HEK293 (cell line): ENCODE data around the gene YIPF4.
A peak's percentile ranks its signal among the peaks of the same experiment; 100 is the strongest.
"Not testable (repeated sequence)": the region's sequence is repeated elsewhere in the genome, so short reads cannot be mapped to it uniquely, and the experiment has no call there.

ENCODE experiments used
- CTCF ChIA-PET: fragments of 350-600 bp; formaldehyde crosslinking; extraction: SDS; loops from one replicate; lab custom pipeline; 2021; ENCODE audit warnings: antibody characterized with exemption; lab: Yijun Ruan, JAX
- POLR2A ChIA-PET: fragments of 300-600 bp; formaldehyde crosslinking; extraction: SDS; loops from one replicate; lab custom pipeline; 2020; ENCODE audit warnings: antibody characterized with exemption, inconsistent platforms; lab: Yijun Ruan, JAX
- H3K27ac ChIP-seq: fragments of 200-500 bp; sonication (Bioruptor generic); 2 replicates; pipeline ENCODE4 v1.5.1; 2014; ENCODE audit warnings: low read depth, low read length, control low read depth, inconsistent platforms; ENCODE audit errors: extremely low read depth
- H3K36me3 ChIP-seq, 2 experiments: fragments of 200-500 bp in 1 of 2; sonication (Bioruptor generic) in 1 of 2; 1 replicate in 1 of 2; 2 replicates in 1 of 2; pipeline ENCODE4 v1.5.1; 2014 to 2017; ENCODE audit warnings: inconsistent platforms in 2 of 2, low read length in 2 of 2; ENCODE audit not compliant: control insufficient read depth in 2 of 2, insufficient read depth in 1 of 2
- H3K4me1 ChIP-seq: fragments of 200-500 bp; sonication (Bioruptor generic); 2 replicates; pipeline ENCODE4 v1.5.1; 2014; ENCODE audit warnings: mild to moderate bottlenecking, low read length, inconsistent platforms; ENCODE audit not compliant: control insufficient read depth, insufficient read depth
- H3K4me3 ChIP-seq: 2 replicates; pipeline ENCODE4 v1.5.1; 2011; ENCODE audit warnings: low read depth, mild to moderate bottlenecking, control low read depth, low read length, moderate library complexity
- H3K9me3 ChIP-seq: fragments of 200-500 bp; sonication (Bioruptor generic); 2 replicates; pipeline ENCODE4 v1.5.1; 2014; ENCODE audit warnings: low read depth, low read length, inconsistent platforms; ENCODE audit not compliant: control insufficient read depth, insufficient read depth
- MEIS1 ChIP-seq: sonication (generic); formaldehyde crosslinking; IDR thresholded peaks from 2 replicates; pipeline ENCODE4 v1.8.1; 2022; ENCODE audit warnings: missing genetic modification reagents, mild to moderate bottlenecking, borderline replicate concordance
- ZFHX2 ChIP-seq: fragments of 450-650 bp; formaldehyde crosslinking; conservative IDR thresholded peaks from 2 replicates; pipeline ENCODE4 v1.5.1; 2016; ENCODE audit warnings: missing biosample characterization, missing genetic modification characterization
- ZNF248 ChIP-seq: fragments of 450-650 bp; formaldehyde crosslinking; IDR thresholded peaks from 2 replicates; pipeline ENCODE4 v1.5.1; 2017; ENCODE audit warnings: missing biosample characterization, missing genetic modification characterization
- ZNF335 ChIP-seq: fragments of 450-650 bp; formaldehyde crosslinking; conservative IDR thresholded peaks from 2 replicates; pipeline ENCODE4 v1.5.1; 2016; ENCODE audit warnings: missing biosample characterization, missing genetic modification characterization
- ZNF341 ChIP-seq: fragments of 450-650 bp; formaldehyde crosslinking; IDR thresholded peaks from 2 replicates; pipeline ENCODE4; 2016; ENCODE audit warnings: low read depth, missing biosample characterization, missing genetic modification characterization
- ZNF37A ChIP-seq: fragments of 450-650 bp; IDR thresholded peaks from 2 replicates; pipeline ENCODE4 v1.5.1; 2018; ENCODE audit warnings: missing biosample characterization, missing genetic modification characterization
- ZNF394 ChIP-seq: fragments of 450-650 bp; formaldehyde crosslinking; IDR thresholded peaks from 2 replicates; pipeline ENCODE4 v1.5.1; 2016; ENCODE audit warnings: missing biosample characterization, missing genetic modification characterization, mild to moderate bottlenecking, moderate library complexity, borderline replicate concordance
- ZNF426 ChIP-seq: fragments of 450-650 bp; formaldehyde crosslinking; IDR thresholded peaks from 2 replicates; pipeline ENCODE4 v1.5.1; 2017; ENCODE audit warnings: missing biosample characterization, missing genetic modification characterization, mild to moderate bottlenecking, inconsistent platforms, moderate library complexity
- ZNF514 ChIP-seq: fragments of 450-650 bp; formaldehyde crosslinking; IDR thresholded peaks from 2 replicates; pipeline ENCODE4 v1.5.1; 2016; ENCODE audit warnings: missing biosample characterization, missing genetic modification characterization
- ZNF529 ChIP-seq: fragments of 450-650 bp; formaldehyde crosslinking; IDR thresholded peaks from 2 replicates; pipeline ENCODE4 v1.5.1; 2017; ENCODE audit warnings: missing genetic modification characterization, missing biosample characterization; ENCODE audit not compliant: insufficient replicate concordance
- ZNF585B ChIP-seq: fragments of 450-650 bp; formaldehyde crosslinking; IDR thresholded peaks from 2 replicates; pipeline ENCODE4 v1.5.1; 2016; ENCODE audit warnings: missing biosample characterization, missing genetic modification characterization
- ZNF623 ChIP-seq: fragments of 450-650 bp; formaldehyde crosslinking; IDR thresholded peaks from 2 replicates; pipeline ENCODE4 v1.5.1; 2016; ENCODE audit warnings: missing biosample characterization, missing genetic modification characterization
- ZNF660 ChIP-seq: fragments of 450-650 bp; IDR thresholded peaks from 2 replicates; pipeline ENCODE4 v1.5.1; 2018; ENCODE audit warnings: missing biosample characterization, mild to moderate bottlenecking, missing genetic modification characterization
- ZNF777 ChIP-seq: fragments of 450-650 bp; formaldehyde crosslinking; IDR thresholded peaks from 2 replicates; pipeline ENCODE4 v1.5.1; 2017; ENCODE audit warnings: missing biosample characterization, missing genetic modification characterization, borderline replicate concordance
- ZNF830 ChIP-seq: fragments of 450-650 bp; IDR thresholded peaks from 2 replicates; pipeline ENCODE4 v1.5.0; 2018; ENCODE audit warnings: missing biosample characterization, missing genetic modification characterization, low read depth, mild to moderate bottlenecking, moderate library complexity
- TF ChIP-seq, protein P1 (sequence below): sonication (generic); formaldehyde crosslinking; IDR thresholded peaks from 2 replicates; pipeline ENCODE4 v1.8.1; 2022; ENCODE audit warnings: mild to moderate bottlenecking, moderate library complexity, missing genetic modification reagents
- TF ChIP-seq, protein P2 (sequence below): fragments of 450-650 bp; formaldehyde crosslinking; IDR thresholded peaks from 2 replicates; pipeline ENCODE4 v1.5.1; 2016; ENCODE audit warnings: missing biosample characterization, missing genetic modification characterization
- TF ChIP-seq, protein P3 (sequence below): fragments of 450-650 bp; formaldehyde crosslinking; IDR thresholded peaks from 2 replicates; pipeline ENCODE4 v1.5.1; 2016; ENCODE audit warnings: missing biosample characterization, missing genetic modification characterization, borderline replicate concordance

Gene YIPF4

GRCh38 chr2:32350797-32351196 lies 73.1 kb downstream of the YIPF4 start:
- H3K27ac ChIP-seq, H3K9me3 ChIP-seq, CTCF ChIA-PET, H3K4me3 ChIP-seq, H3K36me3 ChIP-seq, POLR2A ChIA-PET, H3K4me1 ChIP-seq: not testable (repeated sequence)
- TF ChIP-seq ZNF623 (tag by site-specific recombination) (0 out of 2 replicates have a peak, but pooled peaks have one; percentile 28), ZNF426 (tag by site-specific recombination) (peak; percentile 24), ZNF394 (peak; percentile 63; the same call in 1 of the 2 replicates)

GRCh38 chr2:32355976-32356680 lies 78.4 kb downstream of the YIPF4 start:
- H3K36me3 ChIP-seq: peaks cover 0 to 3% of the 10 kb centered on the region in 2 experiments; a peak in 2 of 3 replicates
- no peaks in the 10 kb centered on the region for H3K9me3 ChIP-seq
- peak overlapping the region; percentile 93 for H3K4me3 ChIP-seq
- H3K27ac ChIP-seq: peak overlapping the region; percentile 76
- peaks cover 9% of the 10 kb centered on the region for H3K4me1 ChIP-seq
- ChIA-PET POLR2A (interaction anchor here (0.7 to 1.5 kb wide), 2 partner anchors 33 to 190 kb away, joined by 3 to 4 read pairs; partner anchors contain the start of gene SLC30A6), CTCF (no interaction called here)
- TF ChIP-seq ZNF585B (tag by site-specific recombination) (no peak), ZNF514 (tag by site-specific recombination) (no peak), ZNF529 (tag by site-specific recombination) (peak; percentile 98), ZNF335 (tag by site-specific recombination) (peak; percentile 2), ZNF660 (tag by site-specific recombination) (no peak), MEIS1 (no peak), ZNF777 (no peak), ZNF248 (tag by site-specific recombination) (no peak), ZNF341 (no peak), ZNF830 (tag by site-specific recombination) (no peak), ZFHX2 (tag by site-specific recombination) (no peak), ZNF37A (tag by site-specific recombination) (no peak)
- TF ChIP-seq, protein P1, sequence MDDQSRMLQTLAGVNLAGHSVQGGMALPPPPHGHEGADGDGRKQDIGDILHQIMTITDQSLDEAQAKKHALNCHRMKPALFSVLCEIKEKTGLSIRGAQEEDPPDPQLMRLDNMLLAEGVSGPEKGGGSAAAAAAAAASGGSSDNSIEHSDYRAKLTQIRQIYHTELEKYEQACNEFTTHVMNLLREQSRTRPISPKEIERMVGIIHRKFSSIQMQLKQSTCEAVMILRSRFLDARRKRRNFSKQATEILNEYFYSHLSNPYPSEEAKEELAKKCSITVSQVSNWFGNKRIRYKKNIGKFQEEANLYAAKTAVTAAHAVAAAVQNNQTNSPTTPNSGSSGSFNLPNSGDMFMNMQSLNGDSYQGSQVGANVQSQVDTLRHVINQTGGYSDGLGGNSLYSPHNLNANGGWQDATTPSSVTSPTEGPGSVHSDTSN (CRISPR knock-in tag): no peak
- TF ChIP-seq, protein P2, sequence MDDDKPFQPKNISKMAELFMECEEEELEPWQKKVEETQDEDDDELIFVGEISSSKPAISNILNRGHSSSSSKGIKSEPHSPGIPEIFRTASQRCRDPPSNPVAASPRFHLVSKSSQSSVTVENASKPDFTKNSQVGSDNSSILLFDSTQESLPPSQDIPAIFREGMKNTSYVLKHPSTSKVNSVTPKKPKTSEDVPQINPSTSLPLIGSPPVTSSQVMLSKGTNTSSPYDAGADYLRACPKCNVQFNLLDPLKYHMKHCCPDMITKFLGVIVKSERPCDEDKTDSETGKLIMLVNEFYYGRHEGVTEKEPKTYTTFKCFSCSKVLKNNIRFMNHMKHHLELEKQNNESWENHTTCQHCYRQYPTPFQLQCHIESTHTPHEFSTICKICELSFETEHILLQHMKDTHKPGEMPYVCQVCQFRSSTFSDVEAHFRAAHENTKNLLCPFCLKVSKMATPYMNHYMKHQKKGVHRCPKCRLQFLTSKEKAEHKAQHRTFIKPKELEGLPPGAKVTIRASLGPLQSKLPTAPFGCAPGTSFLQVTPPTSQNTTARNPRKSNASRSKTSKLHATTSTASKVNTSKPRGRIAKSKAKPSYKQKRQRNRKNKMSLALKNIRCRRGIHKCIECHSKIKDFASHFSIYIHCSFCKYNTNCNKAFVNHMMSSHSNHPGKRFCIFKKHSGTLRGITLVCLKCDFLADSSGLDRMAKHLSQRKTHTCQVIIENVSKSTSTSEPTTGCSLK (tag by site-specific recombination): no peak
- TF ChIP-seq, protein P3, sequence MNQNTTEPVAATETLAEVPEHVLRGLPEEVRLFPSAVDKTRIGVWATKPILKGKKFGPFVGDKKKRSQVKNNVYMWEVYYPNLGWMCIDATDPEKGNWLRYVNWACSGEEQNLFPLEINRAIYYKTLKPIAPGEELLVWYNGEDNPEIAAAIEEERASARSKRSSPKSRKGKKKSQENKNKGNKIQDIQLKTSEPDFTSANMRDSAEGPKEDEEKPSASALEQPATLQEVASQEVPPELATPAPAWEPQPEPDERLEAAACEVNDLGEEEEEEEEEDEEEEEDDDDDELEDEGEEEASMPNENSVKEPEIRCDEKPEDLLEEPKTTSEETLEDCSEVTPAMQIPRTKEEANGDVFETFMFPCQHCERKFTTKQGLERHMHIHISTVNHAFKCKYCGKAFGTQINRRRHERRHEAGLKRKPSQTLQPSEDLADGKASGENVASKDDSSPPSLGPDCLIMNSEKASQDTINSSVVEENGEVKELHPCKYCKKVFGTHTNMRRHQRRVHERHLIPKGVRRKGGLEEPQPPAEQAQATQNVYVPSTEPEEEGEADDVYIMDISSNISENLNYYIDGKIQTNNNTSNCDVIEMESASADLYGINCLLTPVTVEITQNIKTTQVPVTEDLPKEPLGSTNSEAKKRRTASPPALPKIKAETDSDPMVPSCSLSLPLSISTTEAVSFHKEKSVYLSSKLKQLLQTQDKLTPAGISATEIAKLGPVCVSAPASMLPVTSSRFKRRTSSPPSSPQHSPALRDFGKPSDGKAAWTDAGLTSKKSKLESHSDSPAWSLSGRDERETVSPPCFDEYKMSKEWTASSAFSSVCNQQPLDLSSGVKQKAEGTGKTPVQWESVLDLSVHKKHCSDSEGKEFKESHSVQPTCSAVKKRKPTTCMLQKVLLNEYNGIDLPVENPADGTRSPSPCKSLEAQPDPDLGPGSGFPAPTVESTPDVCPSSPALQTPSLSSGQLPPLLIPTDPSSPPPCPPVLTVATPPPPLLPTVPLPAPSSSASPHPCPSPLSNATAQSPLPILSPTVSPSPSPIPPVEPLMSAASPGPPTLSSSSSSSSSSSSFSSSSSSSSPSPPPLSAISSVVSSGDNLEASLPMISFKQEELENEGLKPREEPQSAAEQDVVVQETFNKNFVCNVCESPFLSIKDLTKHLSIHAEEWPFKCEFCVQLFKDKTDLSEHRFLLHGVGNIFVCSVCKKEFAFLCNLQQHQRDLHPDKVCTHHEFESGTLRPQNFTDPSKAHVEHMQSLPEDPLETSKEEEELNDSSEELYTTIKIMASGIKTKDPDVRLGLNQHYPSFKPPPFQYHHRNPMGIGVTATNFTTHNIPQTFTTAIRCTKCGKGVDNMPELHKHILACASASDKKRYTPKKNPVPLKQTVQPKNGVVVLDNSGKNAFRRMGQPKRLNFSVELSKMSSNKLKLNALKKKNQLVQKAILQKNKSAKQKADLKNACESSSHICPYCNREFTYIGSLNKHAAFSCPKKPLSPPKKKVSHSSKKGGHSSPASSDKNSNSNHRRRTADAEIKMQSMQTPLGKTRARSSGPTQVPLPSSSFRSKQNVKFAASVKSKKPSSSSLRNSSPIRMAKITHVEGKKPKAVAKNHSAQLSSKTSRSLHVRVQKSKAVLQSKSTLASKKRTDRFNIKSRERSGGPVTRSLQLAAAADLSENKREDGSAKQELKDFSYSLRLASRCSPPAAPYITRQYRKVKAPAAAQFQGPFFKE (tag by site-specific recombination): no peak
